ENCODE results near the gene DPH3. TPM values are rescaled to one million over a fixed set of nuclear protein-coding genes. Genes with fewer than 3 reads are reported as not detected.

DPH3 gene
- total RNA-seq, 4 donors from 2014 or later, result 17.8 to 33.8 (median 24.3) TPM

DNA sequence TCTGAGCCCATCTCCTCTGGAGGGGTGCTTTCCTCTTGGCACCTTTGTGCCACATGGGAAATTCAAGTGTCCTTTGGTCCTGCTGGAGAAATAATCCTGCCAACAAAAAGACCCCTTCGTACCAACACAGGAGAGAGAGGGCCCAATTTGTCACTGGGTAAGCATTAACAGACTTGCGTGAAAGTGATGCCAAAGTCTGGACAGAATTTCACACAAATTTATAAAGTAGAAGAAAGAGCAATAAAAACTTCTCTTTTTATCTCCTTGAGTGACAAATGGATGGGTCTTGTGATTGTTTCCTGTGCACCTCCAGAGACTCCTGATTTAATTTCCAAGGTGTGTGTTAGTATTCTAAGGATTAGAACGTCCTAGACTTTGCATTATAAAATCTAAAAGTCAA is 14.9 kb downstream of the DPH3 start:
- no peaks in the 10 kb centered on the region for H3K9me3 ChIP-seq
- TF ChIP-seq CTCF (IDR thresholded peaks at IDR 0.05) (no peak), POLR2A (IDR thresholded peaks at IDR 0.05) (no peak)
- DNase-seq, result no peak
- H3K36me3 ChIP-seq, result no peaks in the 10 kb centered on the region
- peaks cover 0 to 17% (median 5%) of the 10 kb centered on the region in 4 donors for H3K4me1 ChIP-seq
- H3K4me3 ChIP-seq, result no peak overlapping the region
- no peak overlapping the region for H3K27ac ChIP-seq
- no peaks in the 10 kb centered on the region for H3K27me3 ChIP-seq

DNA sequence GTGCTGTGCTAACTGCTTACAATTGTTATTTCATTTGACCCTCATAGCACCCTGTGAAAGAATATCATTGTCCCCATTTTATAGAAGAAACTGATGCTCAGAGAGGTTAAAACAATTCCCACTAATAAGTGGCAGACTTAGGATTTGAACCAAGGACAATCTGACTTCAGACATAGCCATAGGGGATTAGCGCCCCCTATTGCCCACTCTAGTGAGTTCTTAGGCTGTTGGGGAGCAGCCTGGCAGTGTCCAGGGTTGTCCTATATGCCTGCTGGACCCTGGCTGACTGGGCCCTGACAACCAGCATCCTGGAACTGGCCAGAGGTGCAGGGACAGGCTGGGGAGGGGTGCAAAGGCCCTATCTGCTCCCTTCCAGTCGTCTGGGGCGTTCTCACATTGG is 15.4 kb downstream of the DPH3 start:
- Histone ChIP-seq H3K4me1 (peaks cover 0 to 17% (median 5%) of the 10 kb centered on the region in 4 donors), H3K4me3 (no peak overlapping the region), H3K27me3 (no peaks in the 10 kb centered on the region), H3K27ac (no peak overlapping the region), H3K36me3 (no peaks in the 10 kb centered on the region), H3K9me3 (no peaks in the 10 kb centered on the region)
- no peak for DNase-seq
- no peak for TF ChIP-seq POLR2A (IDR thresholded peaks at IDR 0.05)
- TF ChIP-seq CTCF (IDR thresholded peaks at IDR 0.05), result peak in 1 of 6 experiments; percentile 32

GRCh38 chr3:16248556-16248955 is 16.2 kb downstream of the DPH3 start:
- H3K27ac ChIP-seq, result no peak overlapping the region
- H3K36me3 ChIP-seq, result no peaks in the 10 kb centered on the region
- no peak for DNase-seq
- no peaks in the 10 kb centered on the region for H3K9me3 ChIP-seq
- no peaks in the 10 kb centered on the region for H3K27me3 ChIP-seq
- no peak overlapping the region for H3K4me3 ChIP-seq
- peaks cover 0 to 16% (median 5%) of the 10 kb centered on the region in 4 donors for H3K4me1 ChIP-seq
- TF ChIP-seq CTCF (IDR thresholded peaks at IDR 0.05) (no peak), POLR2A (IDR thresholded peaks at IDR 0.05) (no peak)

DNA sequence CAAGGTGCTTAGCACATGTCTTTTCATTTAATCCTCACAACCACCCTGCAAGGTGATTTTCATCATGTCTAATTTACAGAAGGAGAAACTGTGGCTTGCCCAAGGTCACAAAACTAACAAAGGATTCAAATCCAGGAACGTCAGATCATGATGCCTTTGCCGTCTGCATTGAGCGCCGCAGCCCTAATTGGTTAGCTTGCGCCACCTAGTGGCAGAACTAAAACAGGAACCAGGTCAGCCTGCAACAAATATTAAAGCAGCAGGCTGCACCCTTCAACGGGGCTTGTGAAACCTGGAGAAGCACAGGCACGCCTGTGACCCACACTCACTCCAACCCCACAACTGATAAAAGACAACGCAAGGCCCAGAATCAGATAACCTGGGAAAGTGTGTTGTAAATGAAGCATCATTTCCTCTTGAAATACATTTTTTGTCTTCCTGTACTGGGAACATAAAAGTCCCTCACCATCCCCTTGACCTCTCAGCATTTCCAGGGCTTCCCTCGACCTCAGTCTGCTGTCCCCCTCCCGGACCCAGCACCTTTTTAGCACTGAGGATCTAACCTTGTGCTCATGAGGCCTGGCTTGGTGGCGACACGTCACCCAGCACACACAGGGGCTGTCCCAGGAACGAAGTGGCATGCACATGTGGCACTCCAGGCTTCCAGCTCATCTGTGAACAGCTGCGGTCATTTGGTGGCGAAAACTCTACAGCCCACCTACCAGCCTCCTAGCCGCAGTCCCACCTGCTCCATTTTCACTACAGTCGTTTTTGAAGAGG is 17.3 kb downstream of the DPH3 start:
- H3K27me3 ChIP-seq, result no peaks in the 10 kb centered on the region
- H3K27ac ChIP-seq, result no peak overlapping the region
- no peaks in the 10 kb centered on the region for H3K36me3 ChIP-seq
- H3K9me3 ChIP-seq, result no peaks in the 10 kb centered on the region
- peaks cover 0 to 6% (median 5%) of the 10 kb centered on the region in 4 donors for H3K4me1 ChIP-seq
- H3K4me3 ChIP-seq, result no peak overlapping the region
- peak; percentile 72 to 93 (median 79) for DNase-seq
- TF ChIP-seq CTCF (IDR thresholded peaks at IDR 0.05), result peak; percentile 78 to 98 (median 88)
- TF ChIP-seq POLR2A (IDR thresholded peaks at IDR 0.05), result no peak

- no peak overlapping the region for H3K4me3 ChIP-seq
- TF ChIP-seq POLR2A (IDR thresholded peaks at IDR 0.05), result no peak
- no peak for TF ChIP-seq CTCF (IDR thresholded peaks at IDR 0.05)
- no peak for DNase-seq
Observed at GRCh38 chr3:16245609-16246008, 19.1 kb downstream of the DPH3 start.

More at GRCh38 chr3:16245609-16246008, 19.1 kb downstream of the DPH3 start:
- peaks cover 0 to 5% (median 2%) of the 10 kb centered on the region in 4 donors for H3K4me1 ChIP-seq
- H3K9me3 ChIP-seq, result no peaks in the 10 kb centered on the region
- H3K27me3 ChIP-seq, result no peaks in the 10 kb centered on the region
- H3K36me3 ChIP-seq, result no peaks in the 10 kb centered on the region
- H3K27ac ChIP-seq, result no peak overlapping the region
